GM12801 (cell line): Measurements from ENCODE around the gene ZACN.

Experiments
- TF ChIP-seq, protein P1 (sequence below): IDR thresholded peaks from one replicate; pipeline ENCODE4 v1.5.1; 2011; ENCODE audit warnings: control low read depth; ENCODE audit not compliant: insufficient read length; ENCODE audit errors: extremely low read depth

The ZACN gene

DNA sequence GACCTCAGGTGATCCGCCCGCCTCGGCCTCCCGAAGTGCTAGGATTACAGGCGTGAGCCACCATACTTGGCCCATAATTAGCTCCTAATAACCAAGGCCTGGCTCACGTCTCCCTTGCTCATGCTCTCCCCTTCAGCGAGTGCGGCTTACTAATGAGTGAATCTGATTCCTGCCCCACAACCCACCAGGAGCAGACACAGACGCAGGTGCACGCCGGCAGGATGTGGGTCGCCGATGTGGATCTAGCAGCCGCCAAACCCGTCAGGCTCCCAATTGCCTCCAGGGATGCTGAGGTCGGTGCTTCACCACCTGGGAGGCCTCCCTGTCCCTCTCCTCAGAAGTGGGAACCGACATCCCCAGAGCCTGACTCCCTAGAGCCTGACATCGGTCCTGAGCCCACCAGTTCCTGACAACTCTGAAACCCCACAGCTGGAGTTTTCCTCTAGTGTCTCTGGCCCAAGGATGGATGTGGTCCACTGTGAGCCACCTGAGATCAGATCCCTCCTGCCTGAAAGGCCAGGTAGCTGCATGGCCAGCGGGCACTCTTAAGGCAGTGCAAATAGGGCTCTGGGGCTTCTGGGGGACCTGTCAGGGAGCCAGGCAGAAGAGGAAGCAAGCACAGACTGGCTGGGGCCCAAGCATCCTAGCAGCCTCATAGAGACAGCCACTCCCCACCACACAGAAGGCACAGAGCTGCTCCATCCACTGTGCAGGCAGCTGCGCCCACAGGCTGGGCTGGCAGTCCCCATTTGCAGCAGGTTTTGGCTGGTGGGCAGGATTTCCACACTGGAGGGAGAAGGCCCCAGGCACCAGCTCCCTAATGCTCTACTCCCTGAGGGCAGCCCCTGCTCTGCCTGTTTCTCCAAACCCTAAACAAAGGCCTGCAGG is 13.8 kb downstream of the ZACN start:
- TF ChIP-seq, protein P1, sequence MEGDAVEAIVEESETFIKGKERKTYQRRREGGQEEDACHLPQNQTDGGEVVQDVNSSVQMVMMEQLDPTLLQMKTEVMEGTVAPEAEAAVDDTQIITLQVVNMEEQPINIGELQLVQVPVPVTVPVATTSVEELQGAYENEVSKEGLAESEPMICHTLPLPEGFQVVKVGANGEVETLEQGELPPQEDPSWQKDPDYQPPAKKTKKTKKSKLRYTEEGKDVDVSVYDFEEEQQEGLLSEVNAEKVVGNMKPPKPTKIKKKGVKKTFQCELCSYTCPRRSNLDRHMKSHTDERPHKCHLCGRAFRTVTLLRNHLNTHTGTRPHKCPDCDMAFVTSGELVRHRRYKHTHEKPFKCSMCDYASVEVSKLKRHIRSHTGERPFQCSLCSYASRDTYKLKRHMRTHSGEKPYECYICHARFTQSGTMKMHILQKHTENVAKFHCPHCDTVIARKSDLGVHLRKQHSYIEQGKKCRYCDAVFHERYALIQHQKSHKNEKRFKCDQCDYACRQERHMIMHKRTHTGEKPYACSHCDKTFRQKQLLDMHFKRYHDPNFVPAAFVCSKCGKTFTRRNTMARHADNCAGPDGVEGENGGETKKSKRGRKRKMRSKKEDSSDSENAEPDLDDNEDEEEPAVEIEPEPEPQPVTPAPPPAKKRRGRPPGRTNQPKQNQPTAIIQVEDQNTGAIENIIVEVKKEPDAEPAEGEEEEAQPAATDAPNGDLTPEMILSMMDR: no peak

- TF ChIP-seq, protein P1: no peak
Measured at GRCh38 chr17:76094046-76094445, 15.1 kb downstream of the ZACN start.

- TF ChIP-seq, protein P1: no peak
Measured at GRCh38 chr17:76095943-76096342, 17.0 kb downstream of the ZACN start.

GRCh38 chr17:76097716-76098295 is 18.8 kb downstream of the ZACN start:
- TF ChIP-seq, protein P1: no peak

DNA sequence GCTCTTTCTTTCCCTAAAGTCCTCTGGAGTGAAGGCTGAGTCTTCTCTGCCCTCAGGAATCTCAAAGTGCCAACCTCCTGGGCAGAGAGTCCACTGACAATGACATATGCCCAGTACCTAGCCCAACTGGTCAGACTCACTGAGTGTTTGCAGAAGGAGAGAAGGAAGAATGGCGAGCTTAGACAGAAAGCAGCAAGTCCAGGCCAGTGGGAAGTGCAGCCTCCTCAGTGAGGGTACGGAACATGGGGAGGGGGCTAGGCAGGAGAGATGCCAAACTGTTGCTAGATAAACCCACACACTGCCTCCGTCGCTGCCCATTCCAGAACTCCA is 23.9 kb downstream of the ZACN start:
- TF ChIP-seq, protein P1: no peak

GRCh38 chr17:76103274-76104139 is 24.5 kb downstream of the ZACN start, which contains the start of gene EXOC7:
TSS of gene EXOC7 (minus strand) at chr17:76103787. CDS start at chr17:76103692, 95 bp downstream.
- TF ChIP-seq, protein P1: no peak

DNA sequence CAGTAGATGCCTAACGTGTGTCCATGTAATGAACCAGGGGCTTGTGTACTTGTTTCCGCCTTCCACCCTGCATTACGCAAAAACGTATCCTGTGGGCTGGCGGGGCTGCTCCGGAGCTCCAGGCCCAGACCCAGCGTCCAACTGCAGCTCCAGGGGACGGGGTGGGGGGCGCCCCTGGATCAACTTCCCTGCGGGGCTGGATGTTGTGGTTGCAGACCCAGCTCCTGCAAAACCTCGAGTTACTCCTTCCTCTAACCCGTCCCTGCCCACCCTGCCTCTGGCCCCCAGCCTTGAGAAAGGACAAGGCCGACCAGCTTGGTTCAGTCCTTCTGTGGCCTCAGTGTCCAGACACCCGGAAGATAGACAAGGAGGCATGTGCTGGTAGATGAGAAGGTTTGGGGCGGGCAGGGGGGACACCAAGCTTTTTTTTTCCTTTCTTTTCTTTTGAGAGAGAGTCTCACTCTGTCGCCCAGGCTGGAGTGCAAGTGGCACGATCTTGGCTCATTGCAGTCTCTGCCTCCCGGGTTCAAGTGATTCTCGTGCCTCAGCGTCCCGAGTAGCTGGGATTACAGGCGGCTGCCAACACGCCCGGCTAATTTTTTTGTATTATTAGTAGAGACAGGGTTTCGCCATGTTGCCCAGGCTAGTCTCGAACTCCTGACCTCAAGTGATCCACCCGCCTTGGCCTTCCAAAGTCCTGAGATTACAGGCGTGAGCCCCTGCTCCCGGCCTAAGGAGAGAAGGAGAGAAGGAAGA is 25.3 kb downstream of the ZACN start:
- TF ChIP-seq, protein P1: no peak
